ENCODE data around the gene GAS7.

Gene GAS7

GRCh38 chr17:10169290-10169689, 29.1 kb downstream of the GAS7 start:
- no peak for ATAC-seq
- TF ChIP-seq ZNF8 (CRISPR knock-in tag; IDR thresholded peaks at IDR 0.05): no peak
- TF ChIP-seq SNAI2 (CRISPR knock-in tag; IDR thresholded peaks at IDR 0.05): no peak
- TF ChIP-seq CSDC2 (CRISPR knock-in tag; IDR thresholded peaks at IDR 0.05): no peak
- no peak for TF ChIP-seq BACH2 (CRISPR knock-in tag; IDR thresholded peaks at IDR 0.05; ENCODE audit: borderline replicate concordance)
- TF ChIP-seq ISL1 (CRISPR knock-in tag; IDR thresholded peaks at IDR 0.05): no peak
- TF ChIP-seq CSRNP3 (CRISPR knock-in tag; IDR thresholded peaks at IDR 0.05): no peak
- no peak for TF ChIP-seq OSR1 (CRISPR knock-in tag; IDR thresholded peaks at IDR 0.05)
- TF ChIP-seq, protein P1, sequence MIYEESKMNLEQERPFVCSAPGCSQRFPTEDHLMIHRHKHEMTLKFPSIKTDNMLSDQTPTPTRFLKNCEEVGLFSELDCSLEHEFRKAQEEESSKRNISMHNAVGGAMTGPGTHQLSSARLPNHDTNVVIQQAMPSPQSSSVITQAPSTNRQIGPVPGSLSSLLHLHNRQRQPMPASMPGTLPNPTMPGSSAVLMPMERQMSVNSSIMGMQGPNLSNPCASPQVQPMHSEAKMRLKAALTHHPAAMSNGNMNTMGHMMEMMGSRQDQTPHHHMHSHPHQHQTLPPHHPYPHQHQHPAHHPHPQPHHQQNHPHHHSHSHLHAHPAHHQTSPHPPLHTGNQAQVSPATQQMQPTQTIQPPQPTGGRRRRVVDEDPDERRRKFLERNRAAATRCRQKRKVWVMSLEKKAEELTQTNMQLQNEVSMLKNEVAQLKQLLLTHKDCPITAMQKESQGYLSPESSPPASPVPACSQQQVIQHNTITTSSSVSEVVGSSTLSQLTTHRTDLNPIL (CRISPR knock-in tag; IDR thresholded peaks at IDR 0.05; ENCODE audit: low read depth): no peak
- no peak for TF ChIP-seq ZC3H10 (CRISPR knock-in tag; IDR thresholded peaks at IDR 0.05)
- no peak for TF ChIP-seq POU6F1 (CRISPR knock-in tag; IDR thresholded peaks at IDR 0.05; ENCODE audit: borderline replicate concordance, low read depth)
- no peak for TF ChIP-seq GLIS3 (CRISPR knock-in tag; IDR thresholded peaks at IDR 0.05)
- TF ChIP-seq ZFP3 (CRISPR knock-in tag; IDR thresholded peaks at IDR 0.05): no peak
- no peak for TF ChIP-seq RARB (CRISPR knock-in tag; IDR thresholded peaks at IDR 0.05)
- no peak for TF ChIP-seq PPARA (CRISPR knock-in tag; IDR thresholded peaks at IDR 0.05; ENCODE audit: borderline replicate concordance)
- no peak for TF ChIP-seq PATZ1 (CRISPR knock-in tag; IDR thresholded peaks at IDR 0.05; ENCODE audit: borderline replicate concordance)
- no peak for TF ChIP-seq TCF4 (CRISPR knock-in tag; IDR thresholded peaks at IDR 0.05; ENCODE audit: borderline replicate concordance)
- TF ChIP-seq ZNF565 (CRISPR knock-in tag; conservative IDR thresholded peaks at IDR 0.05; ENCODE audit: low read depth): no peak
- TF ChIP-seq TOX (CRISPR knock-in tag; IDR thresholded peaks at IDR 0.05; ENCODE audit: borderline replicate concordance): no peak

GRCh38 chr17:10166176-10166935, 32.0 kb downstream of the GAS7 start:
- ATAC-seq: no peak

More at GRCh38 chr17:10166176-10166935, 32.0 kb downstream of the GAS7 start:
- TF ChIP-seq ZNF8 (CRISPR knock-in tag; IDR thresholded peaks at IDR 0.05) (no peak), SNAI2 (CRISPR knock-in tag; IDR thresholded peaks at IDR 0.05) (no peak), ISL1 (CRISPR knock-in tag; IDR thresholded peaks at IDR 0.05) (no peak), ZNF565 (CRISPR knock-in tag; conservative IDR thresholded peaks at IDR 0.05; ENCODE audit: low read depth) (no peak), ZC3H10 (CRISPR knock-in tag; IDR thresholded peaks at IDR 0.05) (no peak), CSDC2 (CRISPR knock-in tag; IDR thresholded peaks at IDR 0.05) (no peak), POU6F1 (CRISPR knock-in tag; IDR thresholded peaks at IDR 0.05; ENCODE audit: borderline replicate concordance, low read depth) (no peak), ARNTL (CRISPR knock-in tag; IDR thresholded peaks at IDR 0.05; ENCODE audit: borderline replicate concordance, low read depth) (no peak), ESRRG (CRISPR knock-in tag; IDR thresholded peaks at IDR 0.05) (no peak), CSRNP3 (CRISPR knock-in tag; IDR thresholded peaks at IDR 0.05) (no peak), GLIS3 (CRISPR knock-in tag; IDR thresholded peaks at IDR 0.05) (no peak), PPARA (CRISPR knock-in tag; IDR thresholded peaks at IDR 0.05; ENCODE audit: borderline replicate concordance) (no peak), ZFP30 (CRISPR knock-in tag; IDR thresholded peaks at IDR 0.05) (no peak), ZNF70 (CRISPR knock-in tag; IDR thresholded peaks at IDR 0.05) (no peak), RARB (CRISPR knock-in tag; IDR thresholded peaks at IDR 0.05) (no peak), TOX (CRISPR knock-in tag; IDR thresholded peaks at IDR 0.05; ENCODE audit: borderline replicate concordance) (no peak), TCF4 (CRISPR knock-in tag; IDR thresholded peaks at IDR 0.05; ENCODE audit: borderline replicate concordance) (no peak), OSR1 (CRISPR knock-in tag; IDR thresholded peaks at IDR 0.05) (no peak), BACH2 (CRISPR knock-in tag; IDR thresholded peaks at IDR 0.05; ENCODE audit: borderline replicate concordance) (no peak)
- TF ChIP-seq, protein P2, sequence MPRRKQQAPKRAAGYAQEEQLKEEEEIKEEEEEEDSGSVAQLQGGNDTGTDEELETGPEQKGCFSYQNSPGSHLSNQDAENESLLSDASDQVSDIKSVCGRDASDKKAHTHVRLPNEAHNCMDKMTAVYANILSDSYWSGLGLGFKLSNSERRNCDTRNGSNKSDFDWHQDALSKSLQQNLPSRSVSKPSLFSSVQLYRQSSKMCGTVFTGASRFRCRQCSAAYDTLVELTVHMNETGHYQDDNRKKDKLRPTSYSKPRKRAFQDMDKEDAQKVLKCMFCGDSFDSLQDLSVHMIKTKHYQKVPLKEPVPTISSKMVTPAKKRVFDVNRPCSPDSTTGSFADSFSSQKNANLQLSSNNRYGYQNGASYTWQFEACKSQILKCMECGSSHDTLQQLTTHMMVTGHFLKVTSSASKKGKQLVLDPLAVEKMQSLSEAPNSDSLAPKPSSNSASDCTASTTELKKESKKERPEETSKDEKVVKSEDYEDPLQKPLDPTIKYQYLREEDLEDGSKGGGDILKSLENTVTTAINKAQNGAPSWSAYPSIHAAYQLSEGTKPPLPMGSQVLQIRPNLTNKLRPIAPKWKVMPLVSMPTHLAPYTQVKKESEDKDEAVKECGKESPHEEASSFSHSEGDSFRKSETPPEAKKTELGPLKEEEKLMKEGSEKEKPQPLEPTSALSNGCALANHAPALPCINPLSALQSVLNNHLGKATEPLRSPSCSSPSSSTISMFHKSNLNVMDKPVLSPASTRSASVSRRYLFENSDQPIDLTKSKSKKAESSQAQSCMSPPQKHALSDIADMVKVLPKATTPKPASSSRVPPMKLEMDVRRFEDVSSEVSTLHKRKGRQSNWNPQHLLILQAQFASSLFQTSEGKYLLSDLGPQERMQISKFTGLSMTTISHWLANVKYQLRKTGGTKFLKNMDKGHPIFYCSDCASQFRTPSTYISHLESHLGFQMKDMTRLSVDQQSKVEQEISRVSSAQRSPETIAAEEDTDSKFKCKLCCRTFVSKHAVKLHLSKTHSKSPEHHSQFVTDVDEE (CRISPR knock-in tag; IDR thresholded peaks at IDR 0.05): no peak
